Nephron progenitor cell (in vitro differentiated cells): Measurements from ENCODE around the gene POU6F1.
"Not testable (repeated sequence)": the region's sequence is repeated elsewhere in the genome, so short reads cannot be mapped to it uniquely, and the experiment has no call there.

Experiments used
- DNase-seq: peaks from one replicate; pipeline ENCODE4 v3.0.0; 2021
- H3K27ac Mint-ChIP-seq: 2 replicates; pipeline ENCODE4 v1.8.0; 2021; ENCODE audit warnings: mild to moderate bottlenecking, moderate library complexity, mixed read lengths
- H3K27me3 Mint-ChIP-seq: 2 replicates; pipeline ENCODE4 v1.8.0; 2021; ENCODE audit warnings: mild to moderate bottlenecking, low read depth, mixed read lengths; ENCODE audit not compliant: poor library complexity
- H3K36me3 Mint-ChIP-seq: 2 replicates; pipeline ENCODE4 v1.8.0; 2021; ENCODE audit warnings: low read depth, mixed read lengths
- H3K4me1 Mint-ChIP-seq: 2 replicates; pipeline ENCODE4 v1.8.0; 2021; ENCODE audit warnings: mixed read lengths
- H3K4me3 Mint-ChIP-seq: 2 replicates; pipeline ENCODE4 v1.8.0; 2021; ENCODE audit warnings: mild to moderate bottlenecking, moderate library complexity, mixed read lengths
- H3K9me3 Mint-ChIP-seq: 2 replicates; pipeline ENCODE4 v1.8.0; 2021; ENCODE audit warnings: mild to moderate bottlenecking, moderate library complexity, mixed read lengths
- TF ChIP-seq, protein P1 (sequence below): fragments of 200-600 bp; sonication (generic); IDR thresholded peaks from 2 replicates; pipeline ENCODE4 v1.5.0; 2021; ENCODE audit warnings: antibody characterized with exemption

The POU6F1 gene

DNA sequence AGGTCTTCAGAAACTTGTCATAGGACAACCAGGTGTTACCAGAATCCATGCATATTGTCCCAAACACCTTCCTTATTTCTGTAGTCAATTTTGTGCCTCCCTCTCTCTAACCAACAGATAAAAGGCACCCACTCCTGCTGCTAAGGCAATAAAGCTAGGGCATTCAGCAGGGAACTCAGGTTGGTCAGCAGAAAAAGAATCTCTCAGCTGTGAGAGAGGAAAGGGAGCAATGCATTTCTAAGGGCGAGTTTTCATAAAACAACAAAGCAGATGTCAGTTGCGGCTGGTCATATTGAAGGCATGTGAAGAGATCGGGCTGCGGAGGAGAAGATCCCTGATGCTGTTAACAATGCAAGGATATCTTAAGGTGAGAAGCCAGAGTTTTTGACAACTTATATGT lies 7.4 kb upstream of the POU6F1 start:
- no peaks in the 10 kb centered on the region for H3K36me3 Mint-ChIP-seq

DNA sequence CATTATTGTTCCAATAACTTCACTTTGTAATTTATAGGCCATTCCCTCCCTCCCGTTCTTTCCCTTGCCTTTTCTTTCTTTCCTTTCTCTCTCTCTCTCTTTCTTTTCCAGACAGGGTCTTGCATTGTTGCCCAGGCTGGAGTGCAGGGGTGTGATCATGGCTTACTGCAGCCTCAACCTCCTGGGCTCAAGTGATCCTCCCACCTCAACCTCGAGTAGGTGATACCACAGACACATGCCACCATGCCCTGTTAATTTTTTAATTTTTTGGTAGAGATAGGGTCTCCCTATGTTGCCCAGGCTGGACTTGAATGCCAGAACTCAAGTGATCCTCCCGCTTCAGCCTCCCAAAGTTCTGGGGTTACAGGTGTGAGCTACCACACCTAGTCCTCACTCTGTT lies 6.8 kb upstream of the POU6F1 start:
- Mint-ChIP-seq H3K27me3 (peaks cover 6% of the 10 kb centered on the region), H3K9me3 (no peaks in the 10 kb centered on the region), H3K4me3 (no peak overlapping the region), H3K36me3 (no peaks in the 10 kb centered on the region), H3K27ac (no peak overlapping the region), H3K4me1 (peaks cover 5% of the 10 kb centered on the region)
- no peak for DNase-seq
- TF ChIP-seq, protein P1, sequence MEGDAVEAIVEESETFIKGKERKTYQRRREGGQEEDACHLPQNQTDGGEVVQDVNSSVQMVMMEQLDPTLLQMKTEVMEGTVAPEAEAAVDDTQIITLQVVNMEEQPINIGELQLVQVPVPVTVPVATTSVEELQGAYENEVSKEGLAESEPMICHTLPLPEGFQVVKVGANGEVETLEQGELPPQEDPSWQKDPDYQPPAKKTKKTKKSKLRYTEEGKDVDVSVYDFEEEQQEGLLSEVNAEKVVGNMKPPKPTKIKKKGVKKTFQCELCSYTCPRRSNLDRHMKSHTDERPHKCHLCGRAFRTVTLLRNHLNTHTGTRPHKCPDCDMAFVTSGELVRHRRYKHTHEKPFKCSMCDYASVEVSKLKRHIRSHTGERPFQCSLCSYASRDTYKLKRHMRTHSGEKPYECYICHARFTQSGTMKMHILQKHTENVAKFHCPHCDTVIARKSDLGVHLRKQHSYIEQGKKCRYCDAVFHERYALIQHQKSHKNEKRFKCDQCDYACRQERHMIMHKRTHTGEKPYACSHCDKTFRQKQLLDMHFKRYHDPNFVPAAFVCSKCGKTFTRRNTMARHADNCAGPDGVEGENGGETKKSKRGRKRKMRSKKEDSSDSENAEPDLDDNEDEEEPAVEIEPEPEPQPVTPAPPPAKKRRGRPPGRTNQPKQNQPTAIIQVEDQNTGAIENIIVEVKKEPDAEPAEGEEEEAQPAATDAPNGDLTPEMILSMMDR: no peak

More for the DNA sequence above, 7.4 kb upstream of the POU6F1 start:
- no peak overlapping the region for H3K27ac Mint-ChIP-seq
- no peak overlapping the region for H3K4me3 Mint-ChIP-seq
- TF ChIP-seq, protein P1: no peak
- no peaks in the 10 kb centered on the region for H3K9me3 Mint-ChIP-seq
- DNase-seq: no peak
- H3K27me3 Mint-ChIP-seq: peaks cover 6% of the 10 kb centered on the region
- H3K4me1 Mint-ChIP-seq: peaks cover 5% of the 10 kb centered on the region

DNA sequence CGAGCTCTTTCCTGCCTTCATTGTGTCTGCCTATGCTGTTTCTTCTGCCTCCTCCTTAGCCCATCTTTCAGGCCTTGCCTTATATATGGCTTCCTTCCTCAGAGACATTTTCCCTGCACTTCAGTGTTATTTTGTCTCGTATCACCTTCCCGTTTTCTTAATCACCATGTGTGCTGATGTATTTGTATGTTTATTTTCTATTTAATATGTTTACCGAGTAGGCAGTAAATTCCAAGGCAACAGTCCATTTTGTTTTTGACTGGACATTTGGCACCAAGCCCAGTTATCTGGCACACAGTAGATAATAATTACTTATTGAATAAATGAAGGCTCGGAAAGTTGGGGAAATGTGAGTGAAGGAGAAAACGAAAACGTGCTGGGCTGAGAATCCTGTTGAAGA lies 4.6 kb upstream of the POU6F1 start:
- peak overlapping the region; percentile 59 for H3K27ac Mint-ChIP-seq
- peaks cover 19% of the 10 kb centered on the region for H3K4me1 Mint-ChIP-seq
- H3K4me3 Mint-ChIP-seq: no peak overlapping the region
- TF ChIP-seq, protein P1: no peak
- DNase-seq: no peak
- no peaks in the 10 kb centered on the region for H3K36me3 Mint-ChIP-seq
- peaks cover 5% of the 10 kb centered on the region for H3K27me3 Mint-ChIP-seq
- no peaks in the 10 kb centered on the region for H3K9me3 Mint-ChIP-seq

DNA sequence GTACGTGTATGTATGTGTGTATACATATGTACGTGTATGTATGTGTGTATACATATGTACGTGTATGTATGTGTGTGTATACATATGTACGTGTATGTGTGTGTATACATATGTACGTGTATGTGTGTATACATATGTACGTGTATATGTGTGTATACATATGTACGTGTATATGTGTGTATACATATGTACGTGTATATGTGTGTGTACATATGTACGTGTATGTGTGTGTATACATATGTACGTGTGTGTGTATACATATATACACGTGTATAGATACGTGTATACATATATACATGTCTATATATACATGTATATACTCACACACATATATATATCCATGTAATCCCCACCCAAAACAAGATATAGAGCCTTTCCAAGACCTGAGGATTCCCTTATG lies 2.0 kb upstream of the POU6F1 start:
- not testable (repeated sequence) for H3K9me3 Mint-ChIP-seq, DNase-seq, H3K27ac Mint-ChIP-seq, H3K4me3 Mint-ChIP-seq, H3K36me3 Mint-ChIP-seq, H3K27me3 Mint-ChIP-seq
- H3K4me1 Mint-ChIP-seq: peaks cover 14% of the 10 kb centered on the region

DNA sequence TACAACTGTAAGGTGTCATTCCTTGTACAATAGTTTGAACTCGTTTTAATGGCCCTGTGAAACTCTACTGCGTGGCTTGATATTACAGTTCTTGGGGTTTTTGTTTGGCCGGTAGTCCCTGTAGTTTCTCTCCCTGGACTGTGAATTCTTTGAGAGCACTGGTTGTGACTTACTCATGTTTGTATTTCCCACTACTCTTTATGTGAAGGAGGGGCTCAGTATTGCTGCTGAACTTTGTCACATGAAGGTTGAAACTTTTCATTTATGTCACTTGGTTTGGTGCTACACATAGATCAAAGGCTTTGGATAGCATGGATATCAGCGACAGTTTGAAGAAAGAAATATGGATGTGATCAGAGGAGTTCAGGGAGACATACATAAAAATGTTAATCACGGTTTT lies 1.5 kb upstream of the POU6F1 start:
- peak overlapping the region; percentile 34 for H3K4me3 Mint-ChIP-seq
- H3K36me3 Mint-ChIP-seq: no peaks in the 10 kb centered on the region
- TF ChIP-seq, protein P1: no peak
- DNase-seq: no peak
- no peaks in the 10 kb centered on the region for H3K9me3 Mint-ChIP-seq
- H3K27ac Mint-ChIP-seq: no peak overlapping the region
- H3K4me1 Mint-ChIP-seq: peaks cover 14% of the 10 kb centered on the region
- H3K27me3 Mint-ChIP-seq: peaks cover 11% of the 10 kb centered on the region

DNA sequence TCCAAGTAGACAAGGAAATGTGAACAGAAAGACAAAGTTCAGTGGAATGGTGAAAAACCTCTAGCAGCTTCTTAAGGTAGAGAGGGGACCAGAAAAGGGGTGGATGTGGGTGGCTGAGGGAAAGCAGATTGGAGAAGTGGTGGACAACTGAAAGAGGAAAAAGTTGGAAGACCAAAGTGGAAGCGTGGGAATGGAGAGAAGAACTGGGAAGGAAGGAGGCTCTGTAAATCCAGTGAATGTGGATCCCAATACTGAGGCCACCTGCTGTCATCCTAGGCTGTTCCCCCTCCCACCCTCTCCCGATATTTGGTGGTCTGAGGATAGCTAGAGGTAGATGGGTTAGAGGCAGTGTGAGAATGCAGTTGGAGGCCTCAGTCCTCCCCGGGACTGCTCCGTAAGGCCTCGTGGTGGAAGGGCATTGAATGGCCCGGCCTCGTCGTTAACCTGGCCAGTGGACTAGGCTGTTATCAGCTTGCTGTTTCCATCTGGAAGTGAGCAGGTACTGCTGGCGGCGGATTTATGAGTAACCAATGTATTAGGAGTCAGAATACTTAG lies 822 bp upstream of the POU6F1 start:
- TF ChIP-seq, protein P1: no peak
- DNase-seq: no peak

More for the DNA sequence above, 822 bp upstream of the POU6F1 start:
- Mint-ChIP-seq H3K27ac (no peak overlapping the region), H3K4me1 (peaks cover 14% of the 10 kb centered on the region), H3K27me3 (peaks cover 14% of the 10 kb centered on the region), H3K4me3 (peak overlapping the region; percentile 82), H3K36me3 (no peaks in the 10 kb centered on the region), H3K9me3 (no peaks in the 10 kb centered on the region)
